HepG2 (cell line): Measurements from ENCODE around the gene EPHA2. TPM values are rescaled to one million over a fixed set of nuclear protein-coding genes. Genes with fewer than 3 reads are reported as not detected.
A peak's percentile ranks its signal among the peaks of the same experiment; 100 is the strongest.

ENCODE experiments used
- AFF4 ChIP-seq: sonication (generic); formaldehyde crosslinking; IDR thresholded peaks from 2 replicates; pipeline ENCODE4 v1.4.0; 2020; ENCODE audit warnings: missing genetic modification reagents
- CHD4 ChIP-seq: fragments of 200-600 bp; sonication (generic); IDR thresholded peaks from 2 replicates; pipeline ENCODE4 v1.7.0; 2017; ENCODE audit warnings: mild to moderate bottlenecking, low read length, borderline replicate concordance
- HOMEZ ChIP-seq: IDR thresholded peaks from 2 replicates; pipeline ENCODE4 v1.6.1; 2016; ENCODE audit warnings: low read depth
- KLF11 ChIP-seq: IDR thresholded peaks from 2 replicates; pipeline ENCODE4 v1.6.1; 2016; ENCODE audit warnings: missing compliant biosample characterization
- MED1 ChIP-seq: sonication (generic); formaldehyde crosslinking; IDR thresholded peaks from 2 replicates; pipeline ENCODE4 v1.4.0; 2020; ENCODE audit warnings: missing genetic modification reagents
- PATZ1 ChIP-seq: sonication (generic); formaldehyde crosslinking; IDR thresholded peaks from 2 replicates; pipeline ENCODE4 v1.4.0; 2020; ENCODE audit warnings: missing genetic modification reagents
- TARDBP ChIP-seq: sonication (generic); formaldehyde crosslinking; IDR thresholded peaks from 2 replicates; pipeline ENCODE4 v1.8.0; 2022; ENCODE audit warnings: mild to moderate bottlenecking, missing genetic modification reagents
- TFAP4 ChIP-seq: sonication (generic); IDR thresholded peaks from 2 replicates; pipeline ENCODE4 v1.6.1; 2016; ENCODE audit warnings: low read depth, borderline replicate concordance
- TSC22D2 ChIP-seq: sonication (generic); formaldehyde crosslinking; IDR thresholded peaks from 2 replicates; pipeline ENCODE4 v1.5.1; 2020; ENCODE audit warnings: missing genetic modification reagents, mild to moderate bottlenecking, borderline replicate concordance
- ZFY ChIP-seq: sonication (generic); formaldehyde crosslinking; IDR thresholded peaks from 2 replicates; pipeline ENCODE4 v1.4.0; 2020; ENCODE audit warnings: missing genetic modification reagents
- ZMYM3 ChIP-seq: sonication (generic); formaldehyde crosslinking; IDR thresholded peaks from 2 replicates; pipeline ENCODE4 v1.5.1; 2020; ENCODE audit warnings: mild to moderate bottlenecking, missing genetic modification reagents
- ZNF124 ChIP-seq: sonication (generic); formaldehyde crosslinking; IDR thresholded peaks from 2 replicates; pipeline ENCODE4 v1.4.0; 2020; ENCODE audit warnings: missing genetic modification reagents
- ZNF460 ChIP-seq: sonication (generic); formaldehyde crosslinking; IDR thresholded peaks from 2 replicates; pipeline ENCODE4 v1.5.1; 2020; ENCODE audit warnings: missing genetic modification reagents, mild to moderate bottlenecking, borderline replicate concordance
- ZNF564 ChIP-seq: sonication (generic); formaldehyde crosslinking; IDR thresholded peaks from 2 replicates; pipeline ENCODE4 v1.8.1; 2023; ENCODE audit warnings: mild to moderate bottlenecking, missing genetic modification reagents
- ZNF883 ChIP-seq: sonication (generic); formaldehyde crosslinking; IDR thresholded peaks from 2 replicates; pipeline ENCODE4 v1.5.1; 2020; ENCODE audit warnings: mild to moderate bottlenecking, missing genetic modification reagents; ENCODE audit errors: not compliant biosample characterization
- ZUFSP ChIP-seq: sonication (generic); formaldehyde crosslinking; IDR thresholded peaks from 2 replicates; pipeline ENCODE4 v1.9.0; 2021; ENCODE audit warnings: missing genetic modification reagents, mild to moderate bottlenecking, borderline replicate concordance
- polyA plus RNA-seq, 8 experiments: library from polyadenylated mRNA; depleted of rRNA in 3 of 8; stranded (reverse) in 7 of 8; unstranded in 1 of 8; fragments of >200 nt; fragmentation: Illumina TruSeq in 4 of 8; extraction: Trizol in 4 of 8; gene quantifications; 2 replicates each; pipeline versions ENCODE4 v1.2.1 to v1.2.3, GENCODE V29; 2011 to 2016; ENCODE audit warnings: low read depth in 4 of 8, missing spikeins in 1 of 8, mixed read lengths in 1 of 8; ENCODE audit not compliant: insufficient read depth in 1 of 8
- total RNA-seq, 5 experiments: library from RNA; depleted of rRNA; stranded (reverse); fragments of >200 nt; fragmentation: Illumina TruSeq; extraction: Trizol; gene quantifications; 2 replicates each; pipeline ENCODE4 v1.2.3, GENCODE V29; 2016; ENCODE audit warnings: low read depth in 1 of 5

The EPHA2 gene
- total and polyA plus RNA-seq, 2 of the 13 experiments (the other 11 are each of a cell fraction or from before 2014, with no cell fraction given) = 33.6 to 53.6 TPM

- TF ChIP-seq TSC22D2 (CRISPR knock-in tag) (no peak), CHD4 (0 out of 2 replicates have a peak, but pooled peaks have one; percentile 62), TARDBP (CRISPR knock-in tag) (peak; percentile 86), KLF11 (CRISPR knock-in tag) (no peak), HOMEZ (CRISPR knock-in tag) (0 out of 2 replicates have a peak, but pooled peaks have one; percentile 30), TFAP4 (peak; percentile 84; the same call in 1 of the 2 replicates), ZFY (CRISPR knock-in tag) (peak; percentile 51; the same call in 1 of the 2 replicates), MED1 (CRISPR knock-in tag) (peak; percentile 70), ZMYM3 (CRISPR knock-in tag) (peak; percentile 96), ZNF124 (CRISPR knock-in tag) (0 out of 2 replicates have a peak, but pooled peaks have one; percentile 39), PATZ1 (CRISPR knock-in tag) (peak; percentile 96), ZNF883 (peak; percentile 40), ZUFSP (no peak), ZNF460 (peak; percentile 35; the same call in 1 of the 2 replicates), ZNF564 (CRISPR knock-in tag) (0 out of 2 replicates have a peak, but pooled peaks have one; percentile 32), AFF4 (no peak)
These were observed 43.0 kb downstream of the EPHA2 start (continued) for GRCh38 chr1:16112596-16113555.
